Stimulated activated CD4-positive, alpha-beta T cell treated with anti-CD3 and anti-CD28 coated beads, Interleukin-1b, Interleukin-23, amount 100 ng/mL, for 48 hours (primary cell): ENCODE data around the gene ROS1.
"Not testable (repeated sequence)": the region's sequence is repeated elsewhere in the genome, so short reads cannot be mapped to it uniquely, and the experiment has no call there.

ENCODE experiments used
- DNase-seq: peaks from one replicate; pipeline ENCODE4 v3.0.0-alpha.2; 2020

The ROS1 gene

DNA sequence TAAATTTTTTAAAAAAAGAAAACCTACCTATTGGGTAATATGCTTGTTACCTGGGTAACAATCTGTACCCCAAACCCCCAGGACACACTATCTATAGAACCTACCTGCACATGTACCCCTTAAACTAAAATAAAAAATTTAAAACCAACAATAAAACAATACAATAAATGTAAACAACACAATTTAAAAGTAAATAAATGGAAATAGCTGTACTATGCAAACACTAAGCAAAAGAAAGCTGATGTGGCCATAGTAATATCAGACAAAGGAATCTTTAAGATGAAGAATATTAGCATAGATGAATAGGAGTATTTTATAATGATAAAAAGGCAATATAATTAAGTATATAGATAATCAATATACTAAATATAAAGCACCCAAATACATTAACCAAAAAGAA, 50.3 kb downstream of the ROS1 start:
- DNase-seq, result no peak

DNA sequence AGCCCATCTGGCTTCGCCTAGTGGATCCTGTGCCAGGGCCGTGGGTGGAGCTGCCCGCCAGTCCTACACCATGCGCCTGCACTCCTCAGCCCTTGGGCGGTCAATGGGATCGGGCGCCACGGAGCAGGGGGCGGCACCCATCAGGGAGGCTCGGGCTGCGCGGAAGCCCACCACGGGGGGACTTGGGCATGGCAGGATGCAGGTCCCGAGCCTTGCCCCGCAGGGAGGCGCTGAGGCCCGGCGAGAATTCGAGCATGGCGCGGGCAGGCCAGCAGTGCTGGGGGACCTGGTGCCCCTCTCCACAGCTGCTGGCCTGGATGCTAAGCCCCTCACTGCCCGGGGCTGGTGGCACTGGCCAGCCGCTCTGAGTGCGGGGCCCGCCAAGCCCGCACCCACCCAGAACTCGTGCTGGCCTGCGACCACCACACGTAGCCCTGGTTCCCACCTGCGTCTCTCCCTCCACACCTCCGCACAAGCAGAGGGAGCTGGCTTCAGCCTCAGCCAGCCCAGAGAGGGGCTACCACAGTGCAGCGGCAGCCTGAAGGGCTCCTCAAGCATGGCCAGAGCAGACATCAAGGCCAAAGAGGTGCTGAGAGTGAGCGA, 52.4 kb downstream of the ROS1 start:
- DNase-seq, result no peak

GRCh38 chr6:117372289-117372688, 53.5 kb downstream of the ROS1 start:
- DNase-seq, result not testable (repeated sequence)

- DNase-seq, result no peak
Observed at GRCh38 chr6:117371492-117371891, 54.2 kb downstream of the ROS1 start.

DNA sequence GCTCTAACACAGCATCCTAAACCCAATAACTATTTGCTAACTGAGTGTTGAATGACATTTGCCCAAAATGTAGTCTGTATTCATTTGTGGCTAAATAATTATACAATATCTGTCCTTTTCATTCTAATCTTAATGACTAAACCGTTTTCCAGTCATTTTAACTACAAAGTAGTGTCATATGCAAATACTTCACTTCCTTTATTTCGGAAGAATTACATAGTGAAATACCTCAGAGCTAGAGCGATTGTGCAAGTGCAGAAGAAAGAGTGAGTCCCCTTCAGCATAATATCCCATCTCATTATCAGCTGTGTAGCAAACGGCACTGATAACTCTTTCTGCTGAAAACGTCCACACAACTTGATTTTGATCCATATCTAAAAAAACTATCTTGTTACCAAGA, 66.2 kb downstream of the ROS1 start:
- no peak for DNase-seq

DNA sequence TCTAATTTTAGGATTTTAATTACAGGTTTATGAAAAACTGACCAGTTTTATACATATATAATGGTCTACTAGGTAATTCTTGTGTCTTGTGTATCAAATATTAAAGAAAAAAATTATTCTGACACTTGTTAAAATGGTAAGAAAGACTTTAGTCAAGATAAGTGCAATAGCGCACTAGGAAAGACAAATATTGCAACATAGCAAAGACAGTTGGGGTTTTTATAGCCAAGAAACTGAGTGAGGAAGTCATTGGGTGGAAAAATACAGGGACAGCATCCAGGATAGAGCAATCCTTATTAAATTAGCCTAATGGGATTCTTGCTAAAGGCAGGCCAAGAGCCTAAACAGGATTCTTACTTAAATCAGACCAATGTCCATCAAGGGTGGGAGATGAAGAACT, 71.1 kb downstream of the ROS1 start:
- DNase-seq, result no peak

DNA sequence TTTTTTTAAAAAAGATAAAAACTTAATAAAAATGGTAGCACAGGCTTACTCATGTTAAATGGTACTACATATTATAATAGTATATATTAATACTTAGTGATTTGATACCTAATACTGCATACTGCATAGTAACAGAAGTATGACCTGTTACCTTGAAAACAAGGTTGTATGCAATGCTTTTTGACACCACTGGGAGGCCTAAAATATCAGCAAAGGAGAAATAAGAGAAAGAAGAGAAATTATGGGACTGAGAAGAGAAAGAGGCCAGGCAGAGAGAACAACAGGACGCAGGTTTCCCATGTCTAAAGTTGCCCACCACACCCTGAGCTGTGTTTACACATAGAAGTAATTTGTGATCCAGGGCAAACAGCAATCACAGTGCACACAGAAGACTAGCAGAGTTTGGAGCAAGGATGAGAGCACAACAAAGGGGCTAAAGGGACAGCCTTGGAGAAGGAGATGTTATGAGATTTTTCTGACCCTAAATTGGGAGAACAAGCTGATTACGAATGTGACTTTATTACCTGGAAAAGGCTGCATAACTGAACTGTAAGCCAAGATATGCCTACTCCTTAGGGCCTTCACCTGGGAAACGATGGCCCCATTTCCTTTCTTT, 73.2 kb downstream of the ROS1 start:
- DNase-seq, result no peak

DNA sequence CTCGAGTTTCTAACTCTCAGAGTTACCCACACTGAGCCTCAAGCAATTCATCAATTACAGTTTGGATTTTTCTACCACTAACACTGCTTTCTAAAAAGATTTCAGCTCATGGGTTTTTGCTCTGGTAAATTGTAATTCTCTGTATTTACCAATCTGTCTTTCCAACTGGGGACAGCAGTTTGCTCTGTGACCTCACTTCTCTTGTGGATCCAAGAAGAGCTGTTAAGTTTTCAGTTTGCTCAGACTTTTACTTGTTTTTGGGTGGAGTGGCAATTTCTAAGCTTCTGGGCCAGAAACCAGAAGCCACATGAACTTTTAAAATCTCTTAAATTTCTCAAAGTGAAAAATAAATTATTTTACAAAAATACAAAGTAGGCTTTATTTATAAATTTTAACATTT, 74.2 kb downstream of the ROS1 start:
- no peak for DNase-seq

DNA sequence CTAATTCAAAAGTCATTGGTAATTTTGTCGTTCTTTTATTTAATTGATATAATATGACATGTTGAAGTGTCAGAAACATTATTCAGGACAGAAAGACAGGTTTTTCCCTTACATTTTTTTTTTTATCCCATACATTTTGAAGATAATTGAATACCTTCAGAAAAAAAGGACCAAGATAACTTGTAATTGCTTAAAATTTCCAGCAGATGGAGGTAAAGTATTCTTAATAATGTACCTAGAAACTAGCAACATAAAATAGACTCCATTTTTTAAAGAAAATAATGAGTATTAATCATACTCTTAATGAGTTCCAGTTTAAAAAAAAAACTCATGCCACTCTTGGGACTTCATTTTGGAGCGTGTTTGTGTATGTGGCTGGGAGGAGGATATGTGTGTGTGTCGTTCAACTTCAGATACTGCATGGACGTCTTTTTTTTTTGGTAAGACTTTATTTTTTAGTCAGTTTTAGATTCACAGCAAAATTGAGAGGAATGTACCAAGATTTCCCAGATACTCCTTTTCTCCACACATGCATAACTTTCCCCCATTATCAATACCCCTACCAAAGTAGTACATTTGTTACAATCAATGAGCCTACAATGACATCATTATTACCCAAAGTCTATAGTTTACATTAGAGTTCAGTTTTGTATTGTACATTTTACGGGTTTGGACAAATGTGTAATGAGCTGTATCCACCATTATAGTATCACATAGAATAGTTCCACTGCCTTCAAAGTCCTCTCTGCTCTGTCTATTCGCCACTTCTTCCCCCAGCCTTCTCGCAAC, 79.4 kb downstream of the ROS1 start:
- no peak for DNase-seq

- no peak for DNase-seq
Observed at GRCh38 chr6:117345292-117345610, 80.5 kb downstream of the ROS1 start.

DNA sequence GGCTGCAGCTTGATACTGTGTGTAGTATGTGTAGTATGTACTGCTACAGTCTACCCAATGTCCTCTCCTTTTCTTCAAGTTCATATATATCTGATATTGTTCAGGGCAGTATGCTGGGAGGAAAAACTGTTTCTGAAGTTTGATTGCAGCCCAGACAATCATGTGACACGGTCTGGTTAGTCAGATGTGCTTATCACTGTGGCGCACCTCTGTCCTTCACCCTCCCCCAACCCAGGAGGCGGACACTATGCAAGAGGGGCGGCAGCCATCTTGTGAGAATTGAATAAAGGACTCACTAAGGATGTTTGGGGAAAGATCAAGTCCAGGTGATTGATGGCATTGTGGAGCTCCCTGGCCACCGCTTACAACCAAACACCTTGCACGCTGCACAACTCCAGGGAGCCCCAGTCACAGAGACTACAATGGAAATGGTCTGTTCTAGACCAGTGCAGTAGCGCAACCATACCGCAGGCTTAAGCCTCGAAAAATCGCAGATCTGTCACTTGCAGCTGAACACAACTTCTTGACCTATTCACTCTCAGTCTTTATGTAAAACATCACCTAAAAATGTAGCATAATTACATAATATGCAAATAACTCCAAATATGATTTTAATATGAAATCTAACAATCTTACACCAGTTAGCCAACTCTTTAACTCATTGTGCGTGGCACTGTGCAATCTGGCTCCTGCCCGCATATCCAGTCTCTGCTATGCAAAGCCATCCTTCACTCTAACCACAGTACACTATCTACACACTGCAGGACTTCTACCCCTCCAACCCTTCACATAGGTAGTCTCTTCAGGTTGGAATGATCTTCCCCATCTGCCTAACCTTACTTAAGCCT, 81.1 kb downstream of the ROS1 start:
- no peak for DNase-seq

DNA sequence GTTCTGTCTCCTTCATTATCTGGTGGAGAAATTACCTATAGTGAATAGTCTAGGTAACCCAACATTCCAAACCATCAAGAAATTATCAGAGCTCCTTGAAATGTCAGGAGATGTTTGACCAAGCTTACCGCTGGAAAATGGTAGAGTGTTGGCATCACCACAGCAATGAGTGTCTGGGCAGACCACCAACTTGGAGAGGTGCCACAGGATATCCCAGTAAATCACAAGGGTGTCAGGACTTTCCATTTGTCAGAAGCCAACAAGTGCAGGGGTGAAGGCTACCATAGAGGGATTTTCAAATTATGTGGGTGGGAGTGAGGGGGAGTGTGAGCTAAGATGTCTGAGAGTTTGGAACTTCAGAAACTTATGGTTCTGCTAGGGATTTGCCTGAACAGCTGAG, 87.2 kb downstream of the ROS1 start:
- no peak for DNase-seq

DNA sequence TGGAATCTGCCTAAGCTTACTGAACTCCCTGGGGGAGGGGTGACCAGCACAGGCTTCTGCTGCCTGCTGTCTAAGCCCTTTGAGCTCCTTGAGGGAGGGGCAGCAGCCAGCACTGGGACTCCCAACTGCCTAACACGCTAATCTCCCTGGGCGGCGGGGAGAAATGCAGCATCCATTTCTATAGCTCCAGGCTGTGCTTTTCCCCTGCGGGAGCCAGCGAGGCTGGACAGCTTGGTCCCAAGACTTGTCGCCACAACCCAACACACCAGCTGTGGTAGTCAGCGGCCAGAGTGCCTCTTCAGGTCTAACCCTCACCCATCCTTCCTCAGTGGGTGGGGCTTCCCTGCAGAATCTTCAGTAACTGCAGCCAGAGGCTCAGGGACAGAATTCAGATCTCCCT, 95.8 kb downstream of the ROS1 start:
- no peak for DNase-seq

GRCh38 chr6:117328500-117328899, 97.2 kb downstream of the ROS1 start:
- no peak for DNase-seq

GRCh38 chr6:117328005-117328389, 97.7 kb downstream of the ROS1 start:
- DNase-seq, result no peak

- no peak for DNase-seq
Observed at GRCh38 chr6:117327149-117328004, 98.4 kb downstream of the ROS1 start.

- DNase-seq, result no peak
Observed at GRCh38 chr6:117326396-117326795, 99.3 kb downstream of the ROS1 start.

- DNase-seq, result no peak
Observed at GRCh38 chr6:117317261-117317660, 108.5 kb downstream of the ROS1 start.

GRCh38 chr6:117311726-117312125, 114.0 kb downstream of the ROS1 start:
- DNase-seq, result no peak

DNA sequence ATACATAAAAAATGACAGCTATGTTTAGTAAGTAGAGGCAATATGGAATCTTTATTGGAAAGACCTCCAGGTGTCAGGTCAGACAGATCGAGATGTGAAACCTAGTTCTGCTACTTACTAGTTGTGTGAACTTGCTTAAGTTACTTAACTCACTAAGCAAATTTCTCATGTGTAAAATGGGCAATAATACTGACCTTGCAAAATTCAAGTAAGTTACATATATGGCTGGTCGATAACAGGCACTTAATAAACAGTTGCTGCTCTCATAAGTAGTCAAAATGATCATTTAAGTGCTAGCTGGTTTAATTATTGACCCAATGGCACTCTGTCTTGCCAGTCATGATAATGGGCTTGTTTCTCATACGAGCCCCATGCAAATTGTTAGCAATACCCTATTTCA, 114.4 kb downstream of the ROS1 start:
- DNase-seq, result no peak

DNA sequence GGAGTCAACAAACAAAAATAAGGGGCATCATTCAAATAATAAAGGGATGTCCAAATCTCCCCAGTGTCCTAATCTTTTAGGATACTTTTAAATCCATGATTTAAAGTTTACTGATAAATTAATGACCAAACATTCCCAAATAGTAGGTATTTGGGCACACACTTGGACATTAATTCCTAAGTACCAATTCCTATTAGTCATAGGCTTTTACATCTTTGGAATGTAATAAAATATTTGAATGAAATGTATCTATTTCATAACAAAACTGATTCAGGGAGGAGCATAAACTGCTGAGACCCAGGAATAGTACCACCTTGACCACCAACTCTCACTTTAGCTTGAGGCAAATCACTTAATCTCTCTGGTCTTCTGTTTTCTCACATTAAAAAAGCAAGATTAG, 116.1 kb downstream of the ROS1 start:
- no peak for DNase-seq

GRCh38 chr6:117309069-117309468, 116.7 kb downstream of the ROS1 start:
- DNase-seq, result no peak

- DNase-seq, result no peak
Observed at GRCh38 chr6:117307655-117308054, 118.1 kb downstream of the ROS1 start.
